ENCODE measurements around the gene NEUROD2. TPM values are rescaled to one million over a fixed set of nuclear protein-coding genes. Genes with fewer than 3 reads are reported as not detected.
"Not testable (repeated sequence)": the region's sequence is repeated elsewhere in the genome, so short reads cannot be mapped to it uniquely, and the experiment has no call there.

NEUROD2 gene
- total RNA-seq, 1 donor: not detected

- TF ChIP-seq CTCF (IDR thresholded peaks at IDR 0.05; ENCODE audit: insufficient read depth, low read depth, low read length): no peak
- peak; percentile 61 for DNase-seq (ENCODE audit: low read depth)
- H3K4me3 ChIP-seq (ENCODE audit: low read depth, low read length): no peak overlapping the region
These were observed 15.5 kb downstream of the NEUROD2 start for GRCh38 chr17:39591958-39592954.

GRCh38 chr17:39590180-39590579 lies 17.5 kb downstream of the NEUROD2 start:
- H3K4me3 ChIP-seq (ENCODE audit: low read depth, low read length); DNase-seq (ENCODE audit: low read depth): not testable (repeated sequence)

GRCh38 chr17:39582658-39583057 lies 25.1 kb downstream of the NEUROD2 start:
- no peak for TF ChIP-seq CTCF (IDR thresholded peaks at IDR 0.05; ENCODE audit: insufficient read depth, low read depth, low read length)
- H3K4me3 ChIP-seq (ENCODE audit: low read depth, low read length): no peak overlapping the region
- no peak for DNase-seq (ENCODE audit: low read depth)

- no peak for DNase-seq (ENCODE audit: low read depth)
- TF ChIP-seq CTCF (IDR thresholded peaks at IDR 0.05; ENCODE audit: insufficient read depth, low read depth, low read length): no peak
- no peak overlapping the region for H3K4me3 ChIP-seq (ENCODE audit: low read depth, low read length)
These were observed 26.0 kb downstream of the NEUROD2 start for GRCh38 chr17:39581759-39582085.

GRCh38 chr17:39581071-39581758 lies 26.5 kb downstream of the NEUROD2 start:
- no peak for TF ChIP-seq CTCF (IDR thresholded peaks at IDR 0.05; ENCODE audit: insufficient read depth, low read depth, low read length)
- no peak for DNase-seq (ENCODE audit: low read depth)
- H3K4me3 ChIP-seq (ENCODE audit: low read depth, low read length): no peak overlapping the region

GRCh38 chr17:39580082-39580468 lies 27.6 kb downstream of the NEUROD2 start:
- H3K4me3 ChIP-seq (ENCODE audit: low read depth, low read length): no peak overlapping the region
- DNase-seq (ENCODE audit: low read depth): no peak
- TF ChIP-seq CTCF (IDR thresholded peaks at IDR 0.05; ENCODE audit: insufficient read depth, low read depth, low read length): no peak

- TF ChIP-seq CTCF (IDR thresholded peaks at IDR 0.05; ENCODE audit: insufficient read depth, low read depth, low read length): no peak
- H3K4me3 ChIP-seq (ENCODE audit: low read depth, low read length): no peak overlapping the region
- no peak for DNase-seq (ENCODE audit: low read depth)
These were observed 28.2 kb downstream of the NEUROD2 start for GRCh38 chr17:39579318-39580081.

All from fibroblast of villous mesenchyme (primary cell).